HK-2 (cell line): ENCODE measurements around the gene CAPN5.
"Not testable (repeated sequence)": the region's sequence is repeated elsewhere in the genome, so short reads cannot be mapped to it uniquely, and the experiment has no call there.

Experiments
- DNase-seq: peaks from one replicate; pipeline ENCODE4 v3.0.0-alpha.2; 2018; ENCODE audit not compliant: unreplicated experiment

The CAPN5 gene

GRCh38 chr11:77096591-77097019, 29.8 kb downstream of the CAPN5 start:
- no peak for DNase-seq

GRCh38 chr11:77097180-77097579, 30.4 kb downstream of the CAPN5 start:
- DNase-seq: not testable (repeated sequence)

- no peak for DNase-seq
Observed at GRCh38 chr11:77100166-77101042, 33.6 kb downstream of the CAPN5 start.

- no peak for DNase-seq
Observed at GRCh38 chr11:77101043-77101537, 34.3 kb downstream of the CAPN5 start.

- DNase-seq: no peak
Observed at GRCh38 chr11:77102246-77103210, 35.8 kb downstream of the CAPN5 start, which contains the start of gene OMP. OMP (plus strand) TSS chr11:77102840; CDS start chr11:77102840, 0 bp downstream.

GRCh38 chr11:77103319-77103718, 36.5 kb downstream of the CAPN5 start:
- DNase-seq: no peak

GRCh38 chr11:77104727-77105126, 38.0 kb downstream of the CAPN5 start:
- DNase-seq: no peak

DNA sequence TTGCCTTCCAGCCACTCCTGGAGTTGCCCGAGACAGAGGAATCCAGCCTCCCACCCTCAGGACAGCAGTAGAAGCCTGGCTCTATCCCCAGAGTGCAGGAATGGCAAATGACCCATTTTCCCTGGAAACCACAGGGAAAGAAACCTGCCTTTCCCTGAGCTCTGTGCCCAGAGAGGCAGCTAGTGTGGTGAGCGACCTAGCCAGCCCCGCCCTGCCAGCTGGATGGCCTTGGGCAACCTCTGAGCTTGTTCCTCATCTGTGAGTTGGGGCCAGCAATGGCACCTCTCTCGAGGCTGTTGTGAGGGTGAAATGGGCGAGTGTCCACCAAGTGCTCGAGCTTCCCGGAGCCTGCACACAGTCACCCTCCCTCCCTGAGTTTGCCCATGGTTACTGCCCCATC, 39.5 kb downstream of the CAPN5 start:
- DNase-seq: no peak

GRCh38 chr11:77106759-77107158, 40.0 kb downstream of the CAPN5 start:
- no peak for DNase-seq

GRCh38 chr11:77107950-77108349, 41.2 kb downstream of the CAPN5 start:
- peak; percentile 81 for DNase-seq

DNA sequence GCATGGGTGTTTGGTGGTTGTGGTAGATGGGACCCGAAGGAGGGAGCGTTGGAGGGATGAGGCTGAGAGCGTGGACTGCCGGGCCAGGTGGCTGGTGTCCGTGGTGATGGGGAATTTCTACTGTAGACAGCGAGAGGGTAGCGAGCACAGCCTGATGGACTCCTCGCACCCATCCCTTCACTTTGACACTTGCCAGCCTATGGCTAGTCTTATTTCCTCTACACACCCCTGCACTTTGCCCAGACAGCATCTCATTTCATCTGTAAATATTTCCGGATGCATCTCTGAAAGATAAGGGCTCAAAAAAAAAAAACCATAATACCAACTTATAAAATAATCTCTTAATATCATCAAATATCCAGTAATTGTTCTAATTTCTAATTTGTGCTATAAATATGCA, 41.7 kb downstream of the CAPN5 start:
- DNase-seq: no peak

- DNase-seq: no peak
Observed at GRCh38 chr11:77109236-77110019, 42.7 kb downstream of the CAPN5 start.

GRCh38 chr11:77110836-77111235, 44.1 kb downstream of the CAPN5 start:
- DNase-seq: no peak

DNA sequence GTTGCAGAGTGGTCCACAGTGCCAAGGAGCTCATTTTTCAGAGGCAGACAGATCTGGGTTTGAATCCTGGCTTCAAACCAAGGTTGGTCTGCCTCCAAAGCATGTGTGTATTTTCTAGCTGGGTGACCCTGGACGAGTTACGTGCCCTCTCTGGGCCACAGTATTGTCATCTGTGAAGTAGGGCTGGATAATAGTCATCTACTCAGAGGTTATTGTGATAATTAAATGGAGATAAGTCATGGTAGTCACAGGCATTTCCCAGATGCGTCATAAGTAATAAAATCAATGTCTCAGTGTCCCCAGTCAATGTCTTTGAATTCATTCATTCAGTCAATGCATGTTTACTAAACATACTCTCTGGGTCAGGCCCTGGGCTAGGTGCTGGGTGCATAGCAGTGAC, 44.5 kb downstream of the CAPN5 start:
- DNase-seq: no peak

DNA sequence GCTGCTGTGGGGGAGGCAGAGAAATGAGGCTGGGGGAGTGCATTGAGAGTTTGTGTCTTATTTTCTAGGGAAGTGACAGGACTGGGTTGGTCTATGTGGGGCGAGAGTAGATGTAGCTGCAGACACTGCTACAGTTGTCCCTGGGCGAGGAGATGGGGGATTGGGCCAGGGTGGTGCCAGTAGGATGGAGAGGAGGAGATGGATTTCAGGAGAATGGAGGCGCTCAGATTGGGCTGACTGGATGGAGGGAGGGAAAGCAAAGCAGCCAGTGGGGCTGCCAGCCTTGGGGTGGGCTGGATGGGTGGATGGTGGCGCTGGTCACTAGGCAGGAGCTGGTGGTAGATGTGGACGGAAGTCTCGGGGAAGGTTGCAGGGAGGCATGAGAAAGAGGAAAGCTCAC, 45.2 kb downstream of the CAPN5 start:
- DNase-seq: no peak

- no peak for DNase-seq
Observed at GRCh38 chr11:77112641-77113381, 46.0 kb downstream of the CAPN5 start.

DNA sequence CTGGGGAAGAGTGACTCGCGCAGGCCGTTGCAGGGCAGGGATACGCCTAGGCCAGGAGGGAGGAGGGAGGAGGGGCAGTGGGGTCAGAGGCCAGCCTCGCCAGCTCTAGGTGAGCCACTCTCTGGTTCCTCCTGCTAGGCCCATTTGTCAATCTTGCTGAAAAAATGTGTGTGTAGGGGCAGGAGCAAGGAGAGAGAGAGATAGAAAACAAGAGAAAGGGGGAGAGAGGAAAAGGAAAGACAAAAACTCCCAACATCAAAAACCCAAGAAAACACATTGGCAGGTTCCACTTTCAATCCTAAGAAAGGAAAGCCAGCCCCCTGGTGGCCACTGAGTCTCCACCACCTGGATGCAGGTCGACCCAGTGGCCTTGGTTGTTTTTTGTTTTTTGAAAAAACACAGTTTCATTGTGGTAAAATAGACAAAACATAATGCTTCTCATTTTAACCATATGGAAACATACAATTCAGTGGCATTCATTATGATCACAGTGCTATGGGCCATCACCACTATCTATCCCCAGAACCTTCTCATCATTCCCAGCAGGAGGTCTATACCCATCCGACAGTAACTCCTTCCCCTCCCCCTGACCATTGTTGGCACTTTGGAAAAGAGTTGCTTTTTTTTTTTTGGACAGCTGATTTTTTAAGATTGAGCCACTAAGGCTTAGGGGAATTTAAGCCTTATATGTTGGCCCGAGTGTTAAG, 46.8 kb downstream of the CAPN5 start:
- no peak for DNase-seq

GRCh38 chr11:77114089-77114463, 47.3 kb downstream of the CAPN5 start:
- DNase-seq: no peak

DNA sequence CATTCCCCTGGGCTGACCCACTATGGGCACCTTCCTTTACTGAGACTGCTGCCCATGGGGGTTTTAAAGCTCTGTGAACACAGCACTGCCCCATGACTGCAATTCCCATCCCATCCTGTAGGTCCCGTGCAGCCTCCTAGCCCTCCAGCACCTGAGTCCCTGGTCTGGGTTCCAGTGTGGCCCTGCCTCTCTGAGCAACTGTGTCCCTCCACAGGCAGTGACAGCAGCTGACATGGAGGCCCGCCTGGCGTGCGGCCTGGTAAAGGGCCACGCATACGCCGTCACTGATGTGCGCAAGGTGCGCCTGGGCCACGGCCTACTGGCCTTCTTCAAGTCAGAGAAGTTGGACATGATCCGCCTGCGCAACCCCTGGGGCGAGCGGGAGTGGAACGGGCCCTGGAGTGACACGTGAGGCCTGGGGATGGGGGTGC, 48.4 kb downstream of the CAPN5 start:
- DNase-seq: no peak

GRCh38 chr11:77115956-77116355, 49.2 kb downstream of the CAPN5 start:
- no peak for DNase-seq
